ENCODE measurements around the gene GABRB2.
"Not testable (repeated sequence)": the region's sequence is repeated elsewhere in the genome, so short reads cannot be mapped to it uniquely, and the experiment has no call there.

The GABRB2 gene

GRCh38 chr5:161544350-161544765 is 2.2 kb downstream of the GABRB2 start:
- TF ChIP-seq CTCF (IDR thresholded peaks at IDR 0.05; ENCODE audit: control extremely low read depth, extremely low read depth, low read depth, missing control alignments), result peak; percentile 76
- POLR2A ChIA-PET, result no interaction called here
- CTCF ChIA-PET, result interaction anchor here (0.8 to 2.3 kb wide), 24 partner anchors 9 to 1864 kb away, joined by 3 to 14 read pairs (median 5); no protein-coding TSS in a partner anchor
- peak; percentile 50 for DNase-seq (ENCODE audit: extremely low spot score)

GRCh38 chr5:161539016-161539415 is 7.5 kb downstream of the GABRB2 start:
- no peak for TF ChIP-seq CTCF (IDR thresholded peaks at IDR 0.05; ENCODE audit: control extremely low read depth, extremely low read depth, low read depth, missing control alignments)
- ChIA-PET CTCF (interaction anchor here (0.9 to 1.3 kb wide), 4 partner anchors 21 to 1870 kb away, joined by 3 read pairs; no protein-coding TSS in a partner anchor), POLR2A (no interaction called here)
- DNase-seq (ENCODE audit: extremely low spot score), result no peak

GRCh38 chr5:161535762-161536161 is 10.8 kb downstream of the GABRB2 start:
- ChIA-PET CTCF (interaction anchor here (0.6 to 2.4 kb wide), 6 partner anchors 8 to 1097 kb away, joined by 3 to 7 read pairs (median 3); no protein-coding TSS in a partner anchor), POLR2A (interaction anchor here (0.6 kb wide), 1 partner anchor 1075 kb away, joined by 3 read pairs; no protein-coding TSS in a partner anchor)
- no peak for DNase-seq (ENCODE audit: extremely low spot score)
- peak; percentile 21 for TF ChIP-seq CTCF (IDR thresholded peaks at IDR 0.05; ENCODE audit: control extremely low read depth, extremely low read depth, low read depth, missing control alignments)

- ChIA-PET CTCF (no interaction called here), POLR2A (no interaction called here)
- TF ChIP-seq CTCF (IDR thresholded peaks at IDR 0.05; ENCODE audit: control extremely low read depth, extremely low read depth, low read depth, missing control alignments), result no peak
- DNase-seq (ENCODE audit: extremely low spot score), result no peak
These were observed 15.8 kb downstream of the GABRB2 start for GRCh38 chr5:161530700-161531099.

GRCh38 chr5:161513942-161514341 is 32.6 kb downstream of the GABRB2 start:
- DNase-seq (ENCODE audit: extremely low spot score), result no peak
- TF ChIP-seq CTCF (IDR thresholded peaks at IDR 0.05; ENCODE audit: control extremely low read depth, extremely low read depth, low read depth, missing control alignments), result no peak
- ChIA-PET CTCF (interaction anchor here (1.8 kb wide), 1 partner anchor 18 kb away, joined by 4 read pairs; no protein-coding TSS in a partner anchor), POLR2A (no interaction called here)

GRCh38 chr5:161507591-161507990 is 38.9 kb downstream of the GABRB2 start:
- no peak for DNase-seq (ENCODE audit: extremely low spot score)
- no peak for TF ChIP-seq CTCF (IDR thresholded peaks at IDR 0.05; ENCODE audit: control extremely low read depth, extremely low read depth, low read depth, missing control alignments)
- POLR2A ChIA-PET, result no interaction called here
- CTCF ChIA-PET, result no interaction called here

GRCh38 chr5:161505160-161505559 is 41.4 kb downstream of the GABRB2 start:
- CTCF ChIA-PET; DNase-seq (ENCODE audit: extremely low spot score); POLR2A ChIA-PET: not testable (repeated sequence)

Data from GM10248 (cell line).